Right hindlimb (tissue), 1 donor: Measurements from ENCODE around the gene FAM53B.
A peak's percentile ranks its signal among the peaks of the same experiment; 100 is the strongest.

Experiments used
- DNase-seq: peaks from one replicate; pipeline ENCODE4 v3.0.0-alpha.2; 2018

Gene FAM53B

DNA sequence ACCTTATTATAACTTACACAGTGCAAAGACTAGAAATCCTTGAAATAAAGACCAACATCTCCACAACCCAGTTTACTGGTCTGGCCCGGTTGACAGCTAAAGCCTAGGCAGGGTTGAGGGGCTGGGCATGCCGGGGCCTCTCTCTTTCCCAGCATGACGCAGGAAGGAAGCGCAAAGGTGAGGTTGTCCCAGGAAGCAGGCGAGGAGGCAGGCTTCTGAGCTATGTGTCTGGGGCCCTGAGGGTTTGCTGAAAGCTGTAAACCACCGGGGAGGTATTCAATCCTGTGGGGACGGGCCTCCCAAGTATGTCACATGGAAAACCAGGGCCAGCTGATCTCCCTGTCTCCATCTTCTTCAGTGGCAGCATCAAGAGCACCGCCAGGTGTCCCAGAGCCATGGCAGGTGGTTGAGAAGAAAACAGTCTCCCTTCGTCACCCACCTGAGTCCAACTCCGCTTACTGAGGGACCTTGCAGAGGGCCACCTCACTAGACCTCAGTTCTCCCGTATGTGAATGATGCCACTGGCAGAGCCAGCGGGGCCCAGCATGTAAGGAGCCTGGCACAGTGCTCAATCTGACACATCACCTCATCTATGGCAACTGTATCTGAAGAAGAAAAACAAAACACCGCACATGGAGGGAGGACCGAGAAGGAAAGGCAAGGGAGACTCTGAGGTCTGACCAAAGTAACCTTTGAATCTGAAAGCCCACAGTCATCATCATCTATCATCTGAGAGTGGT lies 49.5 kb downstream of the FAM53B start:
- DNase-seq = no peak

- no peak for DNase-seq
Observed at GRCh38 chr10:124693801-124694416, 50.3 kb downstream of the FAM53B start.

- DNase-seq = no peak
Observed at GRCh38 chr10:124693396-124693795, 50.8 kb downstream of the FAM53B start.

DNA sequence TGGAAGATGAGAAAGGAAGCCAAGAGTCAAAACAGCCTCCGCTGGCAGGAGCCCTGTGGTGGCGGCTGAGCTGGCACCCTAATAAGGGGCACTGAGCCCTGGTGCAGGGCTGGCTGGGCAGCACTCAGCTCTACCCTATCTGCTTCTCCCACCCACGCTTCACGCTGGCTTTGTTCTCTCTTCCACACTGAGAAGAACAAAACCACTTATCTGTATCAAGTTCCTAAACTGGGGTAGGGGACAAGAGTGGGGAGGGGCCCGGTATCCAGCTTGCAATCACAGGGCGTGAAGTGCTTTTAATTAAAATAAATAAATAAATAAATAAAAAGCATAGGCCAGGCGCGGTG lies 52.1 kb downstream of the FAM53B start:
- DNase-seq = no peak

- no peak for DNase-seq
Observed at GRCh38 chr10:124691421-124692099, 52.6 kb downstream of the FAM53B start.

DNA sequence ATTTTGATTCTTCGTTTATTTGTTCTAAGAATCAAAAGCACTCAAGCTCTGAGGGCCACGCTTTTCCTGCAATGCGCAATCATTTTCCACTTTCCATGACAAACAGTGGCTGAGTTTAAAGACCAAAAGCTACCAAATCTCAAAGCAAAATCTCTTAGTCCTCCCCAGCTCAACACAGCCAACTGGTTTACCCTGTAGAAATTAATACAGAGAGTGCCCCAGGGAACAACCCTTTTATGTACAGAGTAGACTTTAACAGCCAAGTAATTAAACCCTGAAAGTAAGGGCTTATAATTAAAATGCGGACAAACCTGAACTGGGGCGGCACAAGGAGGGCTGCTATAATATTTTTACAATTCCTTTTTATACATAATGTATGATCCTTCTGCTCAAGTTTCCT lies 53.2 kb downstream of the FAM53B start:
- DNase-seq = no peak

GRCh38 chr10:124689911-124690498 lies 54.2 kb downstream of the FAM53B start:
- DNase-seq = no peak

DNA sequence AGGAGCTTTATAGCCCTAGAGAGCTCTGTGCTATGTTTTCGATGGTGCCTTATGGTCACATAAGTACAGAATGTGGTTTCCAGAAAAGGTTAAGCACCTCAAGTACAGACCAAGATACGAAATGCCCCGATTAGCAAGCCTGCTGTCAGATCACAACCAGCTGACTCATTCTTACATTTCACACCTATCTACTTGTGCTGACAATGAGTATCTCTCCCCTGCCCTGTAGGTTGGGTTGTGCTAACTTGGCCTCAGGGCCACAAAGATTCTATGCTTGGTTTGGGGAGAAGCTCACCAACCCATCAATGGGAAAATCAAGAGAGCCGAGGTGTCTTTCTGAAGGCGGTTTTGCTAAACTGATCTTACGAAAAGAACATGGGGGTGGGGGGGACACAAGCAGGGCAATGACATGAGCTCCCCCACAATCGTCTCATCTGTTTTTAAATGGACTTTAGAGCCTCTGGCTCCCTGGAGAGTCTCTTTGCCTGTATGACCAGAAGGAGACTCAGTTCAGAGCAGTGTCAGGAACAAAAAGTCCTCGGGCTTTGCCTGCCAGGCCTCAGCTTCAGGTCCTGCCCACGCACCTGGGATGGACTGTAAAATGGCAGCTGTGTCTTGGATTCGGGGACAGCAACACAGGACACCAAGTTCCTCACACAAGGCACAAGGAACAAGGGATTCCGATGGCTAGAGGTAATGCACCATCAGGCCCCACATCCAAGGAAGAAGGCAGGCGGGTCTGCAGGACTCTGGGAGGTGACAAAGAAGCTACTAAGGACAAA lies 55.1 kb downstream of the FAM53B start:
- DNase-seq = no peak

DNA sequence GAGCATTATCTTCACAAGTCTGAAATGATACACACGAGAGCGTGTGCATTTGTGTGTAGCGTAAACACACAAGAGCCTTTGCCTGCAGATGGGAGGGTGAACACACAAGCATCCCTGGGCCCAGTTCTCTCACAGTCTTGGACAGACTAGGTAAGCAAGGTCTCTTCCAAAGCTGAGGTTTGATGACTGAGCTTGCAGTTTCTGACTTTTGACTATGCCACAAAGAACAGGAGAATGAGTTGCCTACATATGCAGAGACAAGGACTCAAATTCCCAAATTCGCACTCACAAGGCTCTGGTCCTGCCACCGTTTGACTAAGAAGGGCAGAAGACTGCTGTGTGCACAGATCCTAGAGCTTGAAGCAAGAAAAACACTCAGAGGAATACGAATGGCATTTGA lies 55.8 kb downstream of the FAM53B start:
- DNase-seq = no peak

DNA sequence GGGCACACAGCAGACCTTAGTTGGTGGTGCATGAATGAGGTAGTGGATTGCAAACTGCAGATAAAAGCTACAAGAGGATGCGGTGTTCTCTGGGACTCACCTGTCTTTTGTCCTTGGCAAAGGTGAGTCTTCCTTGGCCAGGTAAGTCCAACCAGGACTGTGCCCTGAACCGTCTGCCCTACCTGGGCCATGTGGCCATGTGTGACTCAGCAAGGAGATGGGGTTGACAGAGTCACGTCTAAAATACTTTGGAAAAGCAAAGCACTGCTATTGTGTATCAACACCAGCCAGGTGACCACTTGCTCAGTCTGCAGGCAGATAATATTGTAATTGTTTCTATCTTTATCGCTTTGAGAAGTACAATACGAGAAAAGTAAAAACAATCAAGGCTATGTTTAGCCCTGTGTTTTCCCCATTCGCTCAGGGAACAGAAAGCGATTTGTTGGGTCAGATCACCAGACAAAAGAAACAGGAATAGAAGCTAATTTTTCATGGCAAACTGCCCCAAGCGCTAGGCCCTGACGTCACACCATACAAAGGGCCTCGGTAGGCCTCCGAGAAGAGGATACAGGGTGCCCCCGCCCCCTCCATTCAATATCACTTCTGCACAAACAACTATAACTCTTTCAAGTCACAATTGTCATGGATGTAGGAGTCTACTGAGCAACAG lies 57.3 kb downstream of the FAM53B start:
- DNase-seq = no peak

DNA sequence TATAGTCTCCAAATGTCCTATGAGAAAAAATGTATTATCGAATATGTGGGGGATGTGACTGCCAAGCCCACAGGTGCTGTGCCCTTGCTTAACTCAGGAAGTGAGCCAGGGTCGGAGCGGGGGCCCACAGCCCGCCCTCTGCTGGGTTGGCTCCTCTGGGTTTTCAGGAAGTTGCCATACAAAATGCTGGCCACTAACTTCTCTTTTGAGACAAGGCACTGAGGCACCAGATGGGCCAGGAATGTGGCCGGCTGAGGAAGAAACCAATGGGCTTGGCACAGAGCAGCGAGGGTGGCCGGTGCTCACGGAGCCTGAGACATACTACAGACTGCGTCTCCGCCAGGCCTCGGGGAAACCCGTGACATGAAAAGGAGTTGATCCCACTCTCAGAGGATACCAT lies 58.9 kb downstream of the FAM53B start:
- DNase-seq = no peak

GRCh38 chr10:124683814-124684213 lies 60.4 kb downstream of the FAM53B start:
- DNase-seq = no peak

GRCh38 chr10:124681626-124682552 lies 62.3 kb downstream of the FAM53B start:
- DNase-seq = no peak

- no peak for DNase-seq
Observed at GRCh38 chr10:124681091-124681490, 63.1 kb downstream of the FAM53B start.

DNA sequence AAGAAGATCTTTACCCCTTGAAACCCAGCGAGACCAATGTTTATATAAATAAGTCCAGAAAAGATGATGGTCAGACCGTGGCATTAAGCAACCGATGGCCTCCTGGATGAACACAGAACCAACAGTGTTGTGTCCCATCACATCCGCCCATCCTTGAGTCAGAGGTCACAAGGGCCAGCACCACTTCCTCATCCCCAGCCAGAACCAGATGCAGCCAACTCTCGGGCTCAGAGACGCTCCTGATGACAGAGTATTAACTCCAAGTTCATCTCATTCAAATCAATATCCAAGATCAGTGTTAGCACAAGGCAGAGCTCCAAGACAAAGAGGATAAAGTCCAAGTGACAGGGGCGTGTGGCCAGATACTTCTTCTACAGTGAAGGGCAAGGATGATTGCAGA lies 63.5 kb downstream of the FAM53B start:
- no peak for DNase-seq

DNA sequence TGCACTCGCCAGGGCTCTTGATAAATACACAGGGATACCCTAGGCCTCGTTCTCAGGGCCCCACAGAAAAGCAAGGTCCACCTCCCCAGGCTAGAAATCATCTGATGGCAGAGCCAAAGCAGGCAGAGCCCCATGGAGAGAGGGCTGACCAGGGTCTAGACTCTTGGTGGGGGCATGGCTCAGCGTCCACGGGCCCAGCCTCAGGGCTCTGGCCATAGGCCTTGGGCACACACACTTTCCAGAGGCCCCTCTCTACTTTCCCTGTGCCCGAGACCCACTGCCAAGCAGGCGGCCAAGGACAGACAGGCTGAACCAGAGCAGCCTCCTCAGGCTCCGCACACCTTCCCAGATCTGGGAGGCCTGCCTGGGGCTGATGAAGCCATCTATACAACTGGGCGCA lies 64.8 kb downstream of the FAM53B start:
- no peak for DNase-seq

GRCh38 chr10:124678557-124679240 lies 65.5 kb downstream of the FAM53B start:
- no peak for DNase-seq

GRCh38 chr10:124677749-124678556 lies 66.2 kb downstream of the FAM53B start:
- no peak for DNase-seq

- peak; percentile 69 for DNase-seq
Observed at GRCh38 chr10:124677293-124677699, 66.9 kb downstream of the FAM53B start.
